Endothelial cell of umbilical vein (primary cell): Measurements from ENCODE around the gene FHOD3. TPM values are rescaled to one million over a fixed set of nuclear protein-coding genes. Genes with fewer than 3 reads are reported as not detected.
A peak's percentile ranks its signal among the peaks of the same experiment; 100 is the strongest.

ENCODE experiments used
- BruUV-seq: library from RNA; stranded (reverse); fragments of 400-500 nt; replicated peaks from 2 replicates; lab custom pipeline; 2021; lab: Mats Ljungman, UMichigan
- CTCF ChIA-PET: fragments of 300-600, 350-600 bp; sonication (Branson Sonifier 250); formaldehyde crosslinking; loops from one replicate; lab custom pipeline; 2021; ENCODE audit warnings: antibody characterized with exemption, inconsistent platforms; lab: Charles Lee
- POLR2A ChIA-PET: fragments of 300-600, 350-600 bp; sonication (Branson Sonifier 250); formaldehyde crosslinking; loops from one replicate; lab custom pipeline; 2021; ENCODE audit warnings: antibody characterized with exemption, inconsistent platforms; lab: Charles Lee
- DNase-seq: peaks from one replicate; pipeline ENCODE4 v3.0.0-alpha.2; 2011; ENCODE audit warnings: low read depth, low spot score
- FAIRE-seq: peaks from 2 replicates; lab custom pipeline; 2011; peaks lifted over from hg19 to GRCh38; lab: Jason Lieb, UNC
- H2AFZ ChIP-seq: 2 replicates; pipeline ENCODE4 v1.6.0; 2012; ENCODE audit warnings: low read depth, low read length, control low read depth, inconsistent platforms
- H3K27ac ChIP-seq: 2 replicates; pipeline ENCODE4 v1.5.1; 2011; ENCODE audit warnings: low read depth, mild to moderate bottlenecking, control low read depth, low read length, moderate library complexity; ENCODE audit not compliant: insufficient read depth
- H3K27me3 ChIP-seq, 2 experiments: 2 replicates each; pipeline versions ENCODE4 v1.6.0 to v1.6.1; 2011; ENCODE audit warnings: low read length in 2 of 2, mixed read lengths in 1 of 2; ENCODE audit not compliant: control insufficient read depth in 2 of 2, insufficient read depth in 2 of 2
- H3K36me3 ChIP-seq, 2 experiments: 2 replicates in 1 of 2; 3 replicates in 1 of 2; pipeline ENCODE4 v1.5.1; 2011; ENCODE audit warnings: low read length in 2 of 2, mild to moderate bottlenecking in 1 of 2, moderate library complexity in 1 of 2; ENCODE audit not compliant: control insufficient read depth in 2 of 2, insufficient read depth in 2 of 2; ENCODE audit errors: extremely low read depth in 1 of 2
- H3K4me1 ChIP-seq: 3 replicates; pipeline ENCODE4 v1.5.1; 2011; ENCODE audit warnings: mild to moderate bottlenecking, low read length; ENCODE audit not compliant: control insufficient read depth, insufficient read depth; ENCODE audit errors: extremely low read depth
- H3K4me2 ChIP-seq: 2 replicates; pipeline ENCODE4 v1.6.1; 2011; ENCODE audit warnings: low read length, control low read depth, mixed read lengths; ENCODE audit not compliant: insufficient read depth
- H3K4me3 ChIP-seq, 3 experiments: fragments of 200-600 bp in 1 of 3; sonication (generic), shearing (Covaris generic) in 1 of 3; replicated peaks in 1 of 3; 2 replicates each; pipeline ENCODE4 v1.5.1; 2011 to 2016; ENCODE audit warnings: control low read depth in 3 of 3, low read length in 3 of 3, mild to moderate bottlenecking in 2 of 3, inconsistent platforms in 1 of 3, low read depth in 1 of 3, moderate library complexity in 1 of 3; ENCODE audit not compliant: insufficient read depth in 1 of 3
- H3K79me2 ChIP-seq: 2 replicates; pipeline ENCODE4 v1.6.0; 2012; ENCODE audit warnings: low read length, inconsistent platforms; ENCODE audit not compliant: control insufficient read depth, insufficient read depth
- H3K9ac ChIP-seq: replicated peaks from 2 replicates; pipeline ENCODE3; 2011; ENCODE audit warnings: low read length, control low read depth; ENCODE audit not compliant: insufficient read depth; ENCODE audit errors: extremely low read depth
- H3K9me1 ChIP-seq: replicated peaks from 3 replicates; pipeline ENCODE4 v1.6.0; 2011; ENCODE audit warnings: mild to moderate bottlenecking, low read length; ENCODE audit not compliant: control insufficient read depth, insufficient read depth; ENCODE audit errors: extremely low read depth
- H3K9me3 ChIP-seq: replicated peaks from 2 replicates; pipeline ENCODE4 v1.5.1; 2012; ENCODE audit warnings: low read length, inconsistent platforms; ENCODE audit not compliant: control insufficient read depth, insufficient read depth
- H4K20me1 ChIP-seq: replicated peaks from 2 replicates; pipeline ENCODE3; 2011; ENCODE audit warnings: mild to moderate bottlenecking, low read length; ENCODE audit not compliant: control insufficient read depth, insufficient read depth; ENCODE audit errors: extremely low read depth
- EZH2 ChIP-seq: IDR thresholded peaks from 2 replicates; pipeline ENCODE4 v1.6.1; 2012; ENCODE audit warnings: borderline replicate concordance, low read depth, mild to moderate bottlenecking, moderate library complexity, low read length, inconsistent platforms; ENCODE audit not compliant: severe bottlenecking
- FOS ChIP-seq: IDR thresholded peaks from 2 replicates; pipeline ENCODE4 v1.6.1; 2011; ENCODE audit warnings: mild to moderate bottlenecking, low read length, moderate library complexity, borderline replicate concordance; ENCODE audit not compliant: insufficient read depth
- GATA2 ChIP-seq: IDR thresholded peaks from 2 replicates; pipeline ENCODE4 v1.7.0; 2011; ENCODE audit warnings: low read depth, mild to moderate bottlenecking, moderate library complexity, mixed read lengths, low read length; ENCODE audit not compliant: insufficient read length, insufficient read depth
- JUN ChIP-seq: IDR thresholded peaks from 2 replicates; pipeline ENCODE4 v1.6.1; 2011; ENCODE audit warnings: borderline replicate concordance, low read depth; ENCODE audit not compliant: insufficient read length, insufficient read depth
- POLR2A ChIP-seq: IDR thresholded peaks from 2 replicates; pipeline ENCODE4 v1.6.1; 2012; ENCODE audit warnings: low read depth, mild to moderate bottlenecking, control low read depth, low read length
- dilution Hi-C: fragments of 300-500 bp; cut with MboI; formaldehyde crosslinking; loops from one replicate; pipeline ENCODE4 v1.15.0; 2019; ENCODE audit warnings: low sequenced_read_pairs; ENCODE audit not compliant: extremely low pct_ligation_motif_present
- intact Hi-C: fragments of 100-400 bp; cut with micrococcal nuclease; formaldehyde crosslinking; loops from one replicate; pipeline ENCODE4 v1.10.0; 2022
- polyA plus RNA-seq, 4 experiments: library from polyadenylated mRNA; depleted of rRNA in 3 of 4; stranded (reverse) in 3 of 4; unstranded in 1 of 4; fragments of >200 nt; gene quantifications; 2 replicates each; pipeline versions ENCODE4 v1.2.1 to v1.2.3, GENCODE V29; 2011 to 2012; ENCODE audit warnings: missing spikeins in 1 of 4
- total RNA-seq: library from RNA; stranded (reverse); gene quantifications from 2 replicates; pipeline ENCODE4 v1.2.3, GENCODE V29; 2021
- TF ChIP-seq, protein P1 (sequence below), 2 donors: IDR thresholded peaks; 1 replicate in 1 of 2; 2 replicates in 1 of 2; pipeline ENCODE4 v1.5.1; 2011; ENCODE audit warnings: low read length in 2 of 2, mild to moderate bottlenecking in 2 of 2, moderate library complexity in 2 of 2, control low read depth in 1 of 2, inconsistent platforms in 1 of 2, low read depth in 1 of 2; ENCODE audit not compliant: insufficient read depth in 1 of 2; ENCODE audit errors: extremely low read depth in 1 of 2

Gene FHOD3
- total and polyA plus RNA-seq, 2 donors (not counting 3 experiments of a cell fraction or from before 2014, with no cell fraction given): 0.06 to 1.5 TPM

DNA sequence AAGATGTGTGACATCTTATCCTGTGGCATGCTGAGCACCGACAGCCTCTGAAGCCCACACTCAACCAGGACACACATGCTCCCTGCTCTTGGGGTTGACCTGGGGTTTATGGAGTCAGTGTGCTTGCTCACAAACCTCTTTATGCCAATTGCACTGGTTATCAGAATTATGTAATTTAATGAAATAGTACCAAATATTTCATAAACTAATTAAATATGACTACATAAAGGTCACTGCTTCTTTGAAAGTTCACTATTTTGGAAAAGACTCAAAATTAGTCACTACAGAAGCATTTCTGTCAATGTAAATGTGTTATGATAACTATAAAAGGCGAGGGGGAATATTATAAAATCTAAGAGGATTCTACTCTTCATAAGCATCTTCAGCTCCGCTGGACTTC is 76.7 kb downstream of the FHOD3 start:
- Histone ChIP-seq H3K36me3 (no peaks in the 10 kb centered on the region), H3K9ac (no peak overlapping the region), H3K4me2 (no peak overlapping the region), H3K27ac (no peak overlapping the region), H3K9me1 (no peaks in the 10 kb centered on the region), H3K27me3 (peaks cover 0 to 3% of the 10 kb centered on the region in 2 experiments), H3K4me3 (no peak overlapping the region), H3K9me3 (no peaks in the 10 kb centered on the region), H3K4me1 (no peaks in the 10 kb centered on the region), H3K79me2 (no peaks in the 10 kb centered on the region), H4K20me1 (no peaks in the 10 kb centered on the region), H2AFZ (no peak overlapping the region)
- no peak for DNase-seq
- intact Hi-C loops: no loop called here
- dilution Hi-C loops: no loop called here
- TF ChIP-seq JUN: no peak
- peak; percentile 21 for TF ChIP-seq FOS
- no peak for TF ChIP-seq POLR2A
- TF ChIP-seq GATA2: no peak
- TF ChIP-seq EZH2: no peak
- TF ChIP-seq, protein P1, sequence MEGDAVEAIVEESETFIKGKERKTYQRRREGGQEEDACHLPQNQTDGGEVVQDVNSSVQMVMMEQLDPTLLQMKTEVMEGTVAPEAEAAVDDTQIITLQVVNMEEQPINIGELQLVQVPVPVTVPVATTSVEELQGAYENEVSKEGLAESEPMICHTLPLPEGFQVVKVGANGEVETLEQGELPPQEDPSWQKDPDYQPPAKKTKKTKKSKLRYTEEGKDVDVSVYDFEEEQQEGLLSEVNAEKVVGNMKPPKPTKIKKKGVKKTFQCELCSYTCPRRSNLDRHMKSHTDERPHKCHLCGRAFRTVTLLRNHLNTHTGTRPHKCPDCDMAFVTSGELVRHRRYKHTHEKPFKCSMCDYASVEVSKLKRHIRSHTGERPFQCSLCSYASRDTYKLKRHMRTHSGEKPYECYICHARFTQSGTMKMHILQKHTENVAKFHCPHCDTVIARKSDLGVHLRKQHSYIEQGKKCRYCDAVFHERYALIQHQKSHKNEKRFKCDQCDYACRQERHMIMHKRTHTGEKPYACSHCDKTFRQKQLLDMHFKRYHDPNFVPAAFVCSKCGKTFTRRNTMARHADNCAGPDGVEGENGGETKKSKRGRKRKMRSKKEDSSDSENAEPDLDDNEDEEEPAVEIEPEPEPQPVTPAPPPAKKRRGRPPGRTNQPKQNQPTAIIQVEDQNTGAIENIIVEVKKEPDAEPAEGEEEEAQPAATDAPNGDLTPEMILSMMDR (IDR thresholded peaks at IDR 0.05; ENCODE audit: extremely low read depth in 1 of 2, insufficient read depth in 1 of 2, low read depth in 1 of 2, low read length in 2 of 2): no peak
- ChIA-PET POLR2A (no interaction called here), CTCF (interaction anchor here (0.8 kb wide), 1 partner anchor 9 kb away, joined by 3 read pairs; no protein-coding TSS in a partner anchor)
- no TSS peak for BruUV-seq
- FAIRE-seq: no peak

DNA sequence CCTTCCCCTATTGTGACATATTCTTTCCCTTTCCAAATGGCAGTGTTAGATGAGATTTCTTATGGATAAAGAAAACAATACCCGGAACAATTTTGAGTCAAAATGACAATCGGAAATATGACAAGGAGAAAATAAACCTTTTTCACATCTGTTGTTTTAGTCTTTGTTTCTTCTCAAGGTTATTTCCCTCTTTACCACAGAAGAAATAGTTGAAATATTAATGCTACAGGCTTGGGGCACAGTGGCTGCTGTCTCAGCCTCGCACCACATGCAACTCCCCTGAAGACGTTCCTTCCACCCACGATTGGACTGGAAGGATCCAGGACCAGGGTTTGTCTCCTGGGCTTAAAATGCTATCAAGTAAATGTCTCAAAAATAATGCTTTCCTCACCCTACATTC is 77.6 kb downstream of the FHOD3 start:
- Histone ChIP-seq H3K4me1 (no peaks in the 10 kb centered on the region), H3K9me3 (no peaks in the 10 kb centered on the region), H3K27ac (no peak overlapping the region), H3K27me3 (no peaks in the 10 kb centered on the region), H3K9ac (no peak overlapping the region), H3K4me2 (no peak overlapping the region), H3K9me1 (no peaks in the 10 kb centered on the region), H3K4me3 (no peak overlapping the region), H3K79me2 (no peaks in the 10 kb centered on the region), H3K36me3 (no peaks in the 10 kb centered on the region), H4K20me1 (no peaks in the 10 kb centered on the region), H2AFZ (no peak overlapping the region)
- ChIA-PET POLR2A (no interaction called here), CTCF (interaction anchor here (0.8 kb wide), 1 partner anchor 10 kb away, joined by 3 read pairs; no protein-coding TSS in a partner anchor)
- FAIRE-seq (no peak), DNase-seq (no peak)
- no TSS peak for BruUV-seq
- TF ChIP-seq FOS (peak; percentile 15), POLR2A (no peak)
- intact Hi-C loops: no loop called here
- dilution Hi-C loops: no loop called here
